ENCODE results near the gene TLCD3A. TPM values are rescaled to one million over a fixed set of nuclear protein-coding genes. Genes with fewer than 3 reads are reported as not detected.

The TLCD3A gene
- total RNA-seq, 1 donor from 2014 or later = 9.4 TPM

DNA sequence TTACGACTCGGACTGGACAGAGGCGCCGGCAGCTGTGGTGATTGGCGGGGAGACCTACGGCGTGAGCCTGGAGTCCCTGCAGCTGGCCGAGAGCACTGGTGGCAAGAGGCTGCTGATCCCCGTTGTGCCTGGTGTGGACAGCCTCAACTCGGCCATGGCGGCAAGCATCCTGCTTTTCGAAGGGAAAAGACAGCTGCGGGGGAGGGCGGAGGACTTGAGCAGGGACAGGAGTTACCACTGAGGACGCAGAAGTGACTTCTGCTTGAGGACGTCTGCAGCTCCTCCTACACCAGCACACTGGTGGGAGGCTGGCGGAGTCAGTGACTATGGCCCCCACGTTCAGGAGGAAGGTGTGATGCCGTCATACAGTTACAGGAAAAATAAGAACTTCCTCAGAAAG is 59.4 kb downstream of the TLCD3A start:
- H3K4me3 Mint-ChIP-seq (ENCODE audit: unreplicated experiment) = no peak overlapping the region
- H3K27ac Mint-ChIP-seq (ENCODE audit: unreplicated experiment) = no peak overlapping the region
- no peak for DNase-seq
- peaks cover 38% of the 10 kb centered on the region for H3K4me1 Mint-ChIP-seq (ENCODE audit: low read depth, unreplicated experiment)
- TF ChIP-seq, protein P1, sequence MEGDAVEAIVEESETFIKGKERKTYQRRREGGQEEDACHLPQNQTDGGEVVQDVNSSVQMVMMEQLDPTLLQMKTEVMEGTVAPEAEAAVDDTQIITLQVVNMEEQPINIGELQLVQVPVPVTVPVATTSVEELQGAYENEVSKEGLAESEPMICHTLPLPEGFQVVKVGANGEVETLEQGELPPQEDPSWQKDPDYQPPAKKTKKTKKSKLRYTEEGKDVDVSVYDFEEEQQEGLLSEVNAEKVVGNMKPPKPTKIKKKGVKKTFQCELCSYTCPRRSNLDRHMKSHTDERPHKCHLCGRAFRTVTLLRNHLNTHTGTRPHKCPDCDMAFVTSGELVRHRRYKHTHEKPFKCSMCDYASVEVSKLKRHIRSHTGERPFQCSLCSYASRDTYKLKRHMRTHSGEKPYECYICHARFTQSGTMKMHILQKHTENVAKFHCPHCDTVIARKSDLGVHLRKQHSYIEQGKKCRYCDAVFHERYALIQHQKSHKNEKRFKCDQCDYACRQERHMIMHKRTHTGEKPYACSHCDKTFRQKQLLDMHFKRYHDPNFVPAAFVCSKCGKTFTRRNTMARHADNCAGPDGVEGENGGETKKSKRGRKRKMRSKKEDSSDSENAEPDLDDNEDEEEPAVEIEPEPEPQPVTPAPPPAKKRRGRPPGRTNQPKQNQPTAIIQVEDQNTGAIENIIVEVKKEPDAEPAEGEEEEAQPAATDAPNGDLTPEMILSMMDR (IDR thresholded peaks at IDR 0.05; ENCODE audit: partially characterized antibody, unreplicated experiment) = no peak
- peaks cover 27% of the 10 kb centered on the region for H3K9me3 Mint-ChIP-seq (ENCODE audit: unreplicated experiment)
- H3K27me3 Mint-ChIP-seq (ENCODE audit: unreplicated experiment) = peaks cover 9% of the 10 kb centered on the region
- H3K36me3 Mint-ChIP-seq (ENCODE audit: unreplicated experiment) = peaks cover 4% of the 10 kb centered on the region

DNA sequence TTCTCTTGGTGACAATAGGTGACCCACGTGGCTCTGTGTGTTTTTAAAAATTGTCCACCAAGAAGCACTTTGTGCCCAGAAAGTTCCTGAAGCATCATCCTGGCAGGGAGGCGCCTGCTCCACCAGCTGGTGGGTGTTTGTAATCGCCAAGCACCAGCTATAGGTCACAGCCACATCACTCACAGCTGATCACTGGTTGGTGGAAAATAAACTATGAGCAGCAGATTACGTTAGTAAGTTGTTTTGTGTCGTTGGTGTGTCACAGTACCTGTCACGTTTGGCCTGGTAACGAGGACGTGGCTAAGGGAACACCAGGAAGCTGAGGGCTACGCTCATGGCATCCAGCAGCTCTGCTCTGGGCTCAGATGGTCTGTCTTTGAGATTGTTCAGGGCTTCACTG is 59.9 kb downstream of the TLCD3A start:
- H3K9me3 Mint-ChIP-seq (ENCODE audit: unreplicated experiment) = peaks cover 27% of the 10 kb centered on the region
- peaks cover 9% of the 10 kb centered on the region for H3K27me3 Mint-ChIP-seq (ENCODE audit: unreplicated experiment)
- H3K4me3 Mint-ChIP-seq (ENCODE audit: unreplicated experiment) = no peak overlapping the region
- DNase-seq = no peak
- peaks cover 1% of the 10 kb centered on the region for H3K36me3 Mint-ChIP-seq (ENCODE audit: unreplicated experiment)
- peak overlapping the region; percentile 55 for H3K27ac Mint-ChIP-seq (ENCODE audit: unreplicated experiment)
- peaks cover 38% of the 10 kb centered on the region for H3K4me1 Mint-ChIP-seq (ENCODE audit: low read depth, unreplicated experiment)
- TF ChIP-seq, protein P1 (IDR thresholded peaks at IDR 0.05; ENCODE audit: partially characterized antibody, unreplicated experiment) = no peak

Other genes starting within 250 kb of the TLCD3A start
- 96.4 TPM for gene VPS53, start 17.8 kb upstream of the TLCD3A start, total RNA-seq (ENCODE audit: unreplicated experiment)
- gene GEMIN4, start 19.7 kb downstream of the TLCD3A start, total RNA-seq (ENCODE audit: unreplicated experiment) = 19.9 TPM
- gene GLOD4, start 49.7 kb downstream of the TLCD3A start, total RNA-seq (ENCODE audit: unreplicated experiment) = 80.1 TPM
- 11.8 TPM for gene MRM3, start 49.8 kb downstream of the TLCD3A start, total RNA-seq (ENCODE audit: unreplicated experiment)
- gene NXN, start 247.2 kb downstream of the TLCD3A start, total RNA-seq (ENCODE audit: unreplicated experiment) = 177 TPM